Non-pigmented ciliary epithelial cell (primary cell): Measurements from ENCODE around the gene ABCF1.
"Not testable (repeated sequence)": the region's sequence is repeated elsewhere in the genome, so short reads cannot be mapped to it uniquely, and the experiment has no call there.

Source experiments
- DNase-seq: peaks from one replicate; pipeline ENCODE4 v3.0.0-alpha.2; 2010; ENCODE audit warnings: low read depth

Gene ABCF1

DNA sequence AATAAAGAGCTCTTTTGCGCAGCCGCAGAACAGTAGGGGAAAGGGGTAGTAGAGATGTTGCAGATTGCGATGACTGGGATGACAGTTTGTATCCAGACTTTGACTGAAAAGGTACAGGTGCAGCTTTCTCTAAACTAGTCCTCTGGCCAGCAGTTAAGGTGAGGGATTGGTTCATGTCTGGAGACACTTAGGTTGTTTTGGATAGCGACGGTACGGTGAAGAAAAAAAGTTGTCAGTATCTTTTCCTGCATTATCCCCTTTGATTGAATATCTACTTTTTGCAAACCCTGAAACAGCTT is 13.6 kb upstream of the ABCF1 start:
- DNase-seq = no peak

DNA sequence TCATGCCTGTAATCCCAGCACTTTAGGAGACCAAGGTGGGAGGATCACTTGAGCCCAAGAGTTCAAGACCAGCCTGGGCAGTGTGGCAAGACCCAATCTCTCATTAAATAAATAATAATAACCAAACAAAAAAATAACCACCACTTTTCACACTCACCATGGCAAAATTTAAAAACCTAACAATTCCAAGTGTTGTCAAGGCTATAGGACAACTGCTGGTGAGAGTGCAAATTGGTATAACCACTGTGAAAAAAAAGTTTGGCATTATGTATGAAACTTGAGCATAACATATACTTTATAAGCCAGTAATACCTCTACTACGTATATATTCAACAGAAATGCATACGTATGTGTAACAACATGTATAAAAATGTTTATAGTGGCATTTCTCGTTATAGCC is 10.3 kb upstream of the ABCF1 start:
- DNase-seq = no peak

DNA sequence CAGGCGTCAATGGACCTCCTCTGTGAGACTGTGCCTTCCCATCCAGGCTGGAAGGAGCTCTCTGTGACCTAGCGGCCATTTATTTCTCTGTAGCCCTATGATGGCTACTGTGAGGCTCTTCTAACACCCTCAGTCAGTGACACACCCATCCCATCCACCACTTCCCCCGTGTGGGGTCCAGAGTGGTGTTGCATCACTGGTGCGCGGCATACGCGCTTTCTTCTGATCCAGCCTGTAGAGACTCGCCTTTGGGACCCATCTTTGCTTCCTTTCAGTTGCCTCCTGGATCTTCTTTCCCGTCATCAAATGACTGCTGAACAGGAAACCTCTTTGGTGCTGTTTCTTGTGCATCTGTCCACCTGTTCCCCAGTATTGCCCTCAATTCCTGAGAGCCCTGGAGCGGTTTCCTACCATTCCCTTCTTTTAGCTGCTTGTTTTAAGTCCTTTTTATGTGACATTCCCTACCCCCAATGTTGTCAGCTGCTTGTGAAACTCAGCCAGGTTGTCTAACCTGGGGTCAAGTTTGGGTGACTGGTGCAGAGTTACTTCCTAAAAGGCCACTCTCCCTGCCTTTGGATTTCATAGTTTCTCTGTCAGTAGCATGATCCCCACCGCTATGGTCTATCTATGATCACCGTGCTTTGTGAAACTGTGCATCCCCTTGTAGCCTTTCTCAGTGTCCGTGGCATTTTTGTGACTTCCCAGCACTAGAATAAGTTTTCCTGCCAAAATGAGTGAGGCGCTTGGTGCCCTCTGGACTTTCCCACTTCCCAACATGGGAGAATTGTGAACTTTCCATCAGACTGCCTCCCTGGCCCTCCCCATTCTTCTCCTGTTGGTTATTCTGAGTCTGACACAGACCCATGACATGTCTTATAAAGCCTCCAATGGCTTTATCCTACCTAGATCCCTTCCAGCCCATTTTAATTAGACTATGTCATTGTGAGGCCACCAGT is 8.5 kb upstream of the ABCF1 start:
- DNase-seq = no peak

DNA sequence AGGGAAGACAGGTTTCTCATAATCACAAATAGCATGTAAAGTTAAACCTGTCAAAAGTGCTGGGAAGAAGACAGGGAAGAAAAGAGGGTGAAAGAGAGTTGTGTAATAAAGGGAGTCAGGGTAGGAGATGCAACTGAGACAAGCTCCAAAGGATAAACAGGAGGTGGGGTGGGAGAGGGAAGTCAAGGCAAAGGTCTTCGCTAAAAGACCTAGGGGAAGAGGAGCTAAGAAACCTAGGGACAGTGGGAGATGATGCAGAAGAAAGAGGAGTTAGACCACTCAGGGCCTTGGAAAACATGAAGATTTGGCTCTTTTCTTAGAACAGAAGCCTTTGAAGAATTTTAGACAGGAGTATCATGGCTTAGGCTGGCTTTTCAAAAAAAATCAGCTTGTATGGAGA is 7.1 kb upstream of the ABCF1 start:
- no peak for DNase-seq

DNA sequence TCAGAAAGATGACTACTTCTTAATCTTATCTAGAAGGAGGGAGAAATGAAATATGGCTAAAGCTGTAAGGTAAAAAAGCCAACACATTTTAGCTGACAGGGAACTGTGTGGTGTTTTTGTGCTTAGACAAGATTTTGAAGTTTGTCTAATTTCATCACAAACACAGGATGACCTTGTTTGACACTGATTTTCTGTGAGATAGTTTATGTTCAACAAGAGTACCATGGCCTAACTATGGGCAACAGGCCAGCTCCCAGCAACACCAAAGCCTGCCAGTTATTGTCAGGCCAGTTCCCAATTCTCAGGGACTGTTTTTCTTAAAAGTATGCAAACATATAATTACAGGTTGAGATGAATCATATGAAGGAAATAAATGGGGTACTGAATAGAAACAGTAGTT is 5.5 kb upstream of the ABCF1 start:
- no peak for DNase-seq

DNA sequence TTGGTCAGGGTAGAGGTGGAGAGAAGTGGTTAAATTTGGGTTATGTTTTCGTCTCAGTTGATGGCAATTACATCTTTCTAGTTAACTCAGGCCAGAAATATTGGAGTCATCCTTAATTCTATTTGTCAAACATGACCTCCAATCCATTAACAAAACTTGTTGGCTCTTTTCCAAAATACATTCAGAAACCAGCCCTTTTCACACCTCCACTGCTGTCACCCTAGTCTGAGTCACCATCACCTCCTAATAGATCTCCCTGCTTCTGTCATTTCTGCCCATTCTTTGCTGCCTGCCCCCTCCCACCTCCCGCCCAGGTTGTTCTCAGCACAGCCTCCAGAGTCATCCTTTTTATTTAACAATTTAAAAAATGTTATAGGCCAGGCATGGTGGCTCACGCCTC is 3.0 kb upstream of the ABCF1 start:
- DNase-seq = no peak

DNA sequence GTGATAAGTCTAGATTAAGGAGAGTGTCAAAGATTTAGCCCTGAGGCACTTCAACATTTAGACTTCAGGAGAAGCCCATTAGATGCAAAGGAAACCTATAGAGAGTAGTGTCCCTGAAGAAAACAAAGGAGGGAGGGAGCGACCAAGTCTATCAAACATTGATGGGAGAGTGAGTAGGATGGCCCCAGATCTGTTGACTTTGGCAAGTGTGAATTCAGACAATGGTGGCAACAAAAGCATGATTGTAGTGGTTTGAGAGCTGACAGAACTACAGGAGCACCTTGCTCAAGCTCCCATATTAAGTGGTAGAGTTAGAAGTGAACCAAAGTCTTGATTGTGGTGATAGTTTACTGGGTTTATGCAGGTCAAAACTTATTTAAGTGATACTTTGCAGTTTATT is 979 bp upstream of the ABCF1 start:
- DNase-seq = no peak

DNA sequence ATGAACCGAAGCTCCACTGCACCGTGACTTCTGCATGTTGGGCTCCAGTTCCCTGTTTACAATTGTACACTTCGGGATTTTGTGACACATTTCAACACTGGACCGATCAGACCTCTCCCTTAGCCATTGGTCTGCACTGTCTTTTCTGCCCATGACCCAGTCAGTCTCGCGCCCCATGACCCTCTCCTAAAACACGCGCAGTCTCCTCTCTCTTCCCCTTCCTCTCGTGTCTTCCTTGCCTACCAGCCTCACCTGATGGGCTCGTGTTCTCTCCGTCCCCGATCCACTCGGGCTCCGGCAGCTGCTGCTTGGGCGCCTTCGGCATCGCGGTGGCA is 535 bp upstream of the ABCF1 start:
- no peak for DNase-seq

DNA sequence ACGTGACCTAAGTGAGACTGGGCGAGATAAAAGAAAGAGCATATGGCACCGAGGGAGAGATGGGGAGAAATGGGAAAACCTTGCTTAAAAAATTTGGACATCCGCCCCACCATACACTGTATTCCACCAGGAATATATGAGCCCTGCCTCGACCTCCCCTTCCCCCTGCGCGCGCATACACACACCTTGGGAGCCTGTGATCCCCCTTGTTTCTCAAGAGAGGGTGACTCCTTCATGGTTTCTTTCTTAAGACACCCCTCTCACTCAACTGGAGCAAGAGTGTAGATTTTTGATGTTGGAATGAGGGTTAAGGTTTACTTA is 480 bp downstream of the ABCF1 start:
- no peak for DNase-seq

DNA sequence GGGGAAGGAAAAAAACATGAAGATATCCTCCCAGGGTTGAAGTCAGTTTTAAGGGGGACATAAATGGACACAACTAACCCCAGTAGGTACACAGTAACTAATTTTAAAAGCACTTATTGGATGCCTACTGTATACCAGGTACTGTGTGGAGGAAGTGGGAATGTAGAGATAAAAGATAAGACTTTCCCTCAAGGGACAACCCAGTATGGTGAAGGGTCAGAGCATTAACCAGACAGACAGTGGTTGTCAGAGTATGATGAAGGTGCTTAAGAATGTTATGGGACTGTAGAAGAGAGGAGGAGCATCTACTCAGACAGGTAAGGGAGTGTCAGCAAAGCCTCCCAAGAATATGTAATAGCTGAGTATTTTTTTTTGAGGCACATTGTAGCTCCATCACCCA is 906 bp downstream of the ABCF1 start:
- no peak for DNase-seq

DNA sequence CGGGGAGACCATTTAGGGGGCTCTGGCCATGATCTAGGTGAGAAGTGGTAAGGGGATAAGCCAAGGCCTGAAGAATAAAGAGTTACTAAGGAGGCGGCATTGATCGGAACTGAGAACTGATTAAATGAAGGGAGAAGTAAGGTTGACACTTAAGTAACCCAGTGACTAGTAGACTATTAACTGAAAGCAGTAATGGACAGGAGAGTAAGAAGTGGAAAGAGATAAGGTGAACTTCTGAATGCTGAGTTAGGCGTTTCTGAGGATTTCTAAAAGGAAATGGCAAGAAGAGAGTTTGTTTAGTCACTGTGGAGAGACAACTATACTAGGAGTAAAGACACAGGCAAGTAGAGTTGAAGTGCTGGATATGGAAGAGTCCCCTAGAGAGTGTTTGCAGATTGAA is 1.9 kb downstream of the ABCF1 start:
- no peak for DNase-seq

DNA sequence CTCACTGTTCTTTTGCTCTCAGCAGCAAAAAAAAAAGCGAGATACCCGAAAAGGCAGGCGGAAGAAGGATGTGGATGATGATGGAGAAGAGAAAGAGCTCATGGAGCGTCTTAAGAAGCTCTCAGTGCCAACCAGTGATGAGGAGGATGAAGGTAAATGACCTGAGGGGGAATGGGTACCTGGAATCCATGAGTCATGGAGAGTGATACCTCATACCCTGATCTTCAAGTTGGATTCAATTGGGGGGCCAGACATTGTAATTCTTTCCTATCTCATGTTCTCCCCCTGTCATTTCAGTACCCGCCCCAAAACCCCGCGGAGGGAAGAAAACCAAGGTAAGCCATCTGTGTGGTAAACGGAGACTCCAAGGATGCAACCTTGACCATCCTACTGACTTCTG is 6.8 kb downstream of the ABCF1 start:
- DNase-seq = no peak

DNA sequence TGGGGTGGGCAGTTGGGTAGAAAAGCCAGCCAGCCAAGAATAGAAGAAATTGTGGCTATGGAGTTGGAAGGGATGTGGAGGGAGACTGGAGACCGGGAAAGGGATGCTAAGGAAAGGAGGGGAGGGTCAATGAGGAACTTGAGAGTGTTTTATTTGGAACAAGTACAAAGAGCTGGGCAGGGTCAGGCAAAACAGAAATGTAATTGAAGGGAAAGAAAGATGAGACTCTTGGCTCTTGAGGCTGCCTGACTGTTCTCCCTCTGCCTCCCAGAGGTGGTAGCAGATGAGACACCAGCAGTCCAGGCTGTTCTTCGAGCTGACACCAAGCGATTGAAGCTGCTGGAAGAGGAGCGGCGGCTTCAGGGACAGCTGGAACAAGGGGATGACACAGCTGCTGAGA is 12.7 kb downstream of the ABCF1 start:
- DNase-seq = no peak

DNA sequence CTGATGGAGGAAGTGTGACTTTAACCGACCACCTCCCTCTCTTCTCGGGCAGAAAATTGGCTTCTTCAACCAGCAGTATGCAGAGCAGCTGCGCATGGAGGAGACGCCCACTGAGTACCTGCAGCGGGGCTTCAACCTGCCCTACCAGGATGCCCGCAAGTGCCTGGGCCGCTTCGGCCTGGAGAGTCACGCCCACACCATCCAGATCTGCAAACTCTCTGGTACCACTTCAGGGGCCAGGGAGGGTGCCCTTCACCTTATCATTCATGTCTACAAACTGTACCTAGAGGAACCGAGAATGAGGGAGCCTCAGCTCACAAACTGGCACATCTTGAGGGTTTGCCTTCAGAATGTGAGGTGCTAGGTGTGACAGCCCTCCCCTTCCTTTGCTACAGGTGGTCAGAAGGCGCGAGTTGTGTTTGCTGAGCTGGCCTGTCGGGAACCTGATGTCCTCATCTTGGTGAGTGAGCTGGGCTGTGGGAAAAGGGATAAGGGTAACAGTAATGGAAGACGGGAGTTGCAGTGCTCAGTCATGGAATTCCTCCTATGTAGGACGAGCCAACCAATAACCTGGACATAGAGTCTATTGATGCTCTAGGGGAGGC is 18.6 kb downstream of the ABCF1 start:
- DNase-seq = no peak

DNA sequence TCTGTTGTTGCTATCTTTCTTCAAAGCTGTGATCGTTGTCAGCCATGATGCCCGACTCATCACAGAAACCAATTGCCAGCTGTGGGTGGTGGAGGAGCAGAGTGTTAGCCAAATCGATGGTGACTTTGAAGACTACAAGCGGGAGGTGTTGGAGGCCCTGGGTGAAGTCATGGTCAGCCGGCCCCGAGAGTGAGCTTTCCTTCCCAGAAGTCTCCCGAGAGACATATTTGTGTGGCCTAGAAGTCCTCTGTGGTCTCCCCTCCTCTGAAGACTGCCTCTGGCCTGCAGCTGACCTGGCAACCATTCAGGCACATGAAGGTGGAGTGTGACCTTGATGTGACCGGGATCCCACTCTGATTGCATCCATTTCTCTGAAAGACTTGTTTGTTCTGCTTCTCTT is 19.3 kb downstream of the ABCF1 start:
- DNase-seq = no peak

DNA sequence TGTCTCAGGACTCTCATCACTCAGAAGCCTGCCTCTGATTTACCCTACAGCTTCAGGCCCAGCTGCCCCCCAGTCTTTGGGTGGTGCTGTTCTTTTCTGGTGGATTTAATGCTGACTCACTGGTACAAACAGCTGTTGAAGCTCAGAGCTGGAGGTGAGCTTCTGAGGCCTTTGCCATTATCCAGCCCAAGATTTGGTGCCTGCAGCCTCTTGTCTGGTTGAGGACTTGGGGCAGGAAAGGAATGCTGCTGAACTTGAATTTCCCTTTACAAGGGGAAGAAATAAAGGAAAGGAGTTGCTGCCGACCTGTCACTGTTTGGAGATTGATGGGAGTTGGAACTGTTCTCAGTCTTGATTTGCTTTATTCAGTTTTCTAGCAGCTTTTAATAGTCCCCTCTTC is 19.8 kb downstream of the ABCF1 start:
- no peak for DNase-seq

DNA sequence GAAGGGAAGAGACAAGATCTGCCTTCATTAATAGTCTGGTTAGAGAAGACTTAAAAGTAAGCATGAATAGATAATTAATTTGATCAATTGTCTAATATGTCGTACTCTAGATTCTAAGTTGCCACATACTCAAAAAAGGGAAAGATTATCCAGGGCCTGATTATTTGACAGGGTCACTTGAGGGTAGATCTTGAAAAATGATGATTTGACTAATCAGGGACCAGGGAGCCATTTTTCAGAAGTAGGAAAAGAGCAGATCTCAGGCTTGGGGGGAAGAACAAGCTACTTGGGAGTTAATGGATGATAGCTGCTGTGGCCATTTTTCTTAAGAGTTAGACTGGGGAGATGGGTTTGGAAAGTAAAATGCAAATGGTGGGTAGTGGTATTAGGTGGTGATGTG is 21.0 kb downstream of the ABCF1 start:
- DNase-seq = no peak

DNA sequence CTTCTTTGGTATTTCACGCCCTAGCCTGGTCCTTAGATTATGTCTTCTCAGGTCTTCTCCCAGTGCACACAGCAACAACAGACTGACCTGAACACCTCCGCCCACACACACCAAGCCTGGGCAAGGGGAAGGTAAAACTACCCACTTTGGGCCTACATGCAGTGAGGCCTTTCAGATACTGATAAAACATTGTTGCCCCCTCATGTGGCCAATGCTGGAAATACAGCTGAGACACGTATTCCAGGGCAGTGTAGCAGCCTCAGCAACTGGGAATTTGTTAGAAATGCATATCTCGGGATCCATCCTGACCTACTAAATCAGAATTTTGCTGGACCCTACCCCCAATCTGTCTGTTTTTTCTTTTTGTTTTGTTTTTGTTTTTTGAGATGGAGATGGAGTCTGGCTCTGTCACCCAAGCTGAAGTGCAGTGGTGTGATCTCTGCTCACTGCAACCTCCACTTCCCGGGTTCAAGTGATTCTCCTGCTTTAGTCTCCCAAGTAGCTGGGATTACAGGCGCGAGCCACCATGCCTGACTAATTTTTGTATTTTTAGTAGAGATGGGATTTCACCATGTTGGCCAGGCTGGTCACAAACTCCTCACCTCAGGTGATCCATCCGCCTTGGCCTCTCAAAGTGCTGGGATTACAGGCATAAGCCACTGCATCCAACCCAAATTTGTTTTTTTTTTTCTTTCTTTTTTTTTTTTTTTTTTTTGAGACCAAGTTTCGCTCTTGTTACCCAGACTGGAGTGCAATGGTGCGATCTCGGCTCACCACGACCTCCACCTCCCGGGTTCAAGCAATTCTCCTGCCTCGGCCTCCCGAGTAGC is 26.3 kb downstream of the ABCF1 start:
- not testable (repeated sequence) for DNase-seq

DNA sequence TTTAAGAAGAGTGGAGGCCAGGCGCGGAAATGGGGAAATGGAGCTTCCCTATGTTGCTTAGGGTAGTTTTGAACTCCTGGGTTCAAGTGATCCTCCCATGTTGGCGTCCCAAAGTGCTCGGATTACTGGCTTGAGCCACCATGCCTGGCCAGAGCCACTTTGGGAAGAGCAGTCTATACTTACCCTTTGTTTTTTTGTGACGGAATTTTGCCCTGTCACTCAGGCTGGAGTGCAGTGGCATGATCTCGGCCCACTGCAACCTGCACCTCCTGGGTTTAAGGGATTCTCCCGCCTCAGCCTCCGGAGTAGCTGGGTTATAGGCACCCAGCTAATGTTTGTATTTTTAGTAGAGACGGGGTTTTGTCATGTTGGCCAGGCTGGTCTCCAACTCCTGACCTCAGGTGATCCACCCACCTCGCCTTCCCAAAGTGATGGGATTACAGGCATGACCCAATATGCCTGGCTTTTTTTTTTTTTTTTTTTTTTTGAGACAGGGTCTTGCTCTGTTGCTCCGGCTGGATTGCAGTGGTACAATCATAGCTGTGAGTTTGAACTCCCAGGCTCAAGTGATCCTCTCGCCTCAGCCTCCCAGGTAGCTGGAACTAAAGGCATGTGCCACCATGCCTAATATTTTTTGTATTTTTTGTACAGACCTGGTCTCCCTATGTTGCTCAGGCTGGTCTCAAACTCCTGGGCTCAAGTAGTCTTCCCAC is 27.8 kb downstream of the ABCF1 start:
- DNase-seq = no peak

DNA sequence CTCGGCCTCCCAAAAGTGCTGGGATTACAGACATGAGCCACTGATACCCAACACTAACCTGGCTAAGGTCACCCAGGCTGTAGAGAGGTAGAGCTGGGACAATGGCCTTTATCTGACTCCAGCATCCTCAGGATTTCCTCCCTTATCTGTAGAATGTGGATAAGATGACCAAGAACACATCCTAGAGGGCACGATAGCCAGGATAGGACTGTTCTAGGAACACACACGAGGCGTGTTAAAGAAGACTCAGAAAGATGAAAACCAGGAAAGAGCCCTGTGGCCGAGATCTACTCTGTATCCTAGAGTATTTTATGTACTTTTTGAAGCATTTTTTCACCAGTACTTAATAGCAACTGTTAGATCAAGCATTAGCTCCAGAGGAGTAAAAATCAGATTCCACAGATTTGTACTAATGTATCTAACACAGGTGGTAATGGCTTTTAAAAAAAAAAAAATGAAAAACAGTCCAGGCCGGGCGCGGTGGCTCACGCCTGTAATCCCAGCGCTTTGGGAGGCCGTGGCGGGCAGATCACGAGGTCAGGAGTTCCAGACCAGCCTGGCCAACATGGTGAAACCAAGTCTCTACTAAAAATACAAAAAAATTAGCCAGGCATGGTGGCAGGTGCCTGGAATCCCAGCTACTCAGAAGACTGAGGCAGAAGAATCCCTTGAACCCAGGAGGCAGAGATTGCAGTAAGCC is 28.5 kb downstream of the ABCF1 start:
- DNase-seq = no peak

DNA sequence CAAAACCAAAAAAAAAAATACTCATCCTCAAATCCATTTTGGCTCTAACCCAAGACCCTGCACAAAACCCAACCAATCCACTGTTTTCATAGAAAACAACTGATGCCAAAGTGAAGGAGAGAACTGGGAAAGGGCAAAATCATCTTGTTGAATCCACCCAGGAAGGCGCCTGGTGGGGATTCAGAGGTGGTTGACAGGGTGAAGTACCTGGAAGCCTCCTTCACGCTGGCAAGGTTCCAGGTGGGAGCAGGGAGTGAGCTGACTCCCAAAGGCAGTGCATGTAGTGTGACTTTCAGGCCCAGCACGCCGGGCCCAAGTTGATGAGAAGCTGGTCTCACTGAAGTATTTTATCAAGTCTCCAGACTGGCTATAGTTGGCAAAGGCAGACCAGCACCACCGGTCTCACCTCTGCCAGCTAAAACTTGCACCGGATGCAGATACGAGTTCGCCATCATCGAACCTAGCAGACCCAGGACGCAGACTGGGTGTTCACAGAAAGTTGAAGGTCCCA is 29.3 kb downstream of the ABCF1 start:
- DNase-seq = no peak

DNA sequence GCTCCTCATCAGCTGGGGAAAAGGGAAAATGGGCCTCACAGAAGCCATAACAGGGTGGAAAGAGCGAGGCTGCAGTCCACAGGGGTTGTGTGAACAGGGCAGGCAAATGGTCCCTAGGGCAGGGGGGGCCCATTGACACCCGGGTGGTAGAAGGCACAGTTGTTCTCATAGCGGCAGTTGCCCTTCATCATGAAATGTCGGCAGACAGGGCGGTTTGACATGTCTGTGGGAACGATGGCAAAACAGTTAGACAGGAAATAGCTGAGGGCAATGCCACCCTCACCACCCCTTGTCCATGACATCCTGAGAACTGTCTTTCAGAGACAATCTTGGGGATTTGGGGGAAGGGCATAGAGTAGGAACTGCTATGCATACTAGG is 30.2 kb downstream of the ABCF1 start:
- DNase-seq = no peak
